IMR-90 (cell line): Measurements from ENCODE around the gene KDM2A. TPM values are rescaled to one million over a fixed set of nuclear protein-coding genes. Genes with fewer than 3 reads are reported as not detected.
A peak's percentile ranks its signal among the peaks of the same experiment; 100 is the strongest.

Experiments
- ATAC-seq: fragments of 200-7000 bp; cut with Tn5 transposase; 2 replicates; pipeline ENCODE4 v1.9.1; 2020; ENCODE audit warnings: low read depth, mild to moderate bottlenecking, moderate library complexity
- BruUV-seq: library from RNA; stranded (reverse); fragments of 400-500 nt; replicated peaks from 2 replicates; lab custom pipeline; 2021; lab: Mats Ljungman, UMichigan
- CTCF ChIA-PET: fragments of 300-600 bp; formaldehyde crosslinking; extraction: SDS; loops from one replicate; lab custom pipeline; 2021; ENCODE audit warnings: antibody characterized with exemption; lab: Yijun Ruan, JAX
- POLR2A ChIA-PET: fragments of 300-600 bp; sonication (Branson Sonifier 250); formaldehyde crosslinking; loops from one replicate; lab custom pipeline; 2022; ENCODE audit warnings: antibody characterized with exemption; ENCODE audit not compliant: unreplicated experiment; lab: Charles Lee
- DNase-seq: peaks from one replicate; pipeline ENCODE4 v3.0.0; 2013
- H2AFZ ChIP-seq: replicated peaks from 2 replicates; pipeline ENCODE3; 2013; ENCODE audit warnings: low read length, mild to moderate bottlenecking; ENCODE audit not compliant: poor library complexity
- H2AK5ac ChIP-seq: 2 replicates; pipeline ENCODE4 v1.6.1; 2013; ENCODE audit warnings: low read depth, low read length, inconsistent platforms
- H2AK9ac ChIP-seq: replicated peaks from 2 replicates; pipeline ENCODE3; 2013; ENCODE audit warnings: mild to moderate bottlenecking, low read depth, low read length, moderate library complexity; ENCODE audit not compliant: poor library complexity
- H2BK120ac ChIP-seq: 2 replicates; pipeline ENCODE4 v1.6.1; 2013; ENCODE audit warnings: low read depth, low read length, inconsistent platforms
- H2BK15ac ChIP-seq: 3 replicates; pipeline ENCODE4 v1.6.1; 2013; ENCODE audit warnings: low read depth, low read length, inconsistent platforms
- H2BK20ac ChIP-seq: 2 replicates; pipeline ENCODE4 v1.6.1; 2013; ENCODE audit warnings: low read depth, mild to moderate bottlenecking, inconsistent platforms, low read length, moderate library complexity
- H2BK5ac ChIP-seq: 2 replicates; pipeline ENCODE4 v1.6.1; 2013; ENCODE audit warnings: mild to moderate bottlenecking, low read depth, low read length, inconsistent platforms; ENCODE audit not compliant: poor library complexity, severe bottlenecking
- H3K14ac ChIP-seq: replicated peaks from 2 replicates; pipeline ENCODE4 v1.6.1; 2013; ENCODE audit warnings: low read depth, low read length, inconsistent platforms
- H3K18ac ChIP-seq: 2 replicates; pipeline ENCODE4 v1.6.1; 2013; ENCODE audit warnings: low read depth, low read length, control low read depth
- H3K23ac ChIP-seq: 2 replicates; pipeline ENCODE4 v1.6.1; 2013; ENCODE audit warnings: low read depth, low read length, inconsistent platforms
- H3K27ac ChIP-seq: 2 replicates; pipeline ENCODE4 v1.5.1; 2013; ENCODE audit warnings: mild to moderate bottlenecking, control low read depth, low read length; ENCODE audit not compliant: insufficient read depth
- H3K27me3 ChIP-seq: 2 replicates; pipeline ENCODE4 v1.6.1; 2013; ENCODE audit warnings: low read length; ENCODE audit not compliant: control insufficient read depth, insufficient read depth
- H3K36me3 ChIP-seq: 2 replicates; pipeline ENCODE4 v1.6.1; 2013; ENCODE audit warnings: low read length, mixed read lengths; ENCODE audit not compliant: control insufficient read depth, insufficient read depth
- H3K4ac ChIP-seq: 2 replicates; pipeline ENCODE4 v1.6.1; 2013; ENCODE audit warnings: low read depth, low read length, inconsistent platforms
- H3K4me1 ChIP-seq: 2 replicates; pipeline ENCODE4 v1.6.1; 2013; ENCODE audit warnings: low read length, mixed read lengths; ENCODE audit not compliant: control insufficient read depth, insufficient read depth
- H3K4me2 ChIP-seq: 2 replicates; pipeline ENCODE4 v1.6.1; 2013; ENCODE audit warnings: low read depth, mild to moderate bottlenecking, control low read depth, low read length, moderate library complexity
- H3K4me3 ChIP-seq: 2 replicates; pipeline ENCODE4 v1.5.1; 2013; ENCODE audit warnings: low read depth, mild to moderate bottlenecking, control low read depth, low read length, moderate library complexity; ENCODE audit not compliant: insufficient read depth
- H3K56ac ChIP-seq: 2 replicates; pipeline ENCODE4 v1.6.1; 2013; ENCODE audit warnings: low read length, inconsistent platforms; ENCODE audit not compliant: insufficient read depth; ENCODE audit errors: extremely low read depth
- H3K79me1 ChIP-seq, 2 experiments: 2 replicates each; pipeline ENCODE4 v1.6.1; 2013; ENCODE audit warnings: low read length in 2 of 2, inconsistent platforms in 1 of 2, low read depth in 1 of 2
- H3K9ac ChIP-seq: 2 replicates; pipeline ENCODE4 v1.6.1; 2013; ENCODE audit warnings: low read depth, low read length, control low read depth
- H3K9me1 ChIP-seq: 2 replicates; pipeline ENCODE4 v1.6.1; 2013; ENCODE audit warnings: low read length, inconsistent platforms; ENCODE audit not compliant: insufficient read depth
- H3K9me3 ChIP-seq: 2 replicates; pipeline ENCODE4 v1.6.1; 2013; ENCODE audit warnings: low read length; ENCODE audit not compliant: control insufficient read depth, insufficient read depth
- H4K20me1 ChIP-seq: 2 replicates; pipeline ENCODE4 v1.6.1; 2013; ENCODE audit warnings: low read length, inconsistent platforms; ENCODE audit not compliant: insufficient read depth
- H4K5ac ChIP-seq: 2 replicates; pipeline ENCODE4 v1.6.1; 2013; ENCODE audit warnings: mild to moderate bottlenecking, low read depth, low read length, control low read depth
- H4K8ac ChIP-seq, 2 experiments: 2 replicates each; pipeline ENCODE4 v1.6.1; 2013; ENCODE audit warnings: low read depth in 2 of 2, low read length in 2 of 2, control low read depth in 1 of 2, inconsistent platforms in 1 of 2
- H4K91ac ChIP-seq: 2 replicates; pipeline ENCODE4 v1.6.1; 2013; ENCODE audit warnings: low read depth, low read length, inconsistent platforms; ENCODE audit not compliant: insufficient read depth
- CTCF ChIP-seq: conservative IDR thresholded peaks from 2 replicates; pipeline ENCODE4 v1.5.1; 2012; ENCODE audit warnings: mild to moderate bottlenecking, low read depth, low read length, improper control_type of control experiment
- ELK1 ChIP-seq: fragments of 150-350 bp; IDR thresholded peaks from 2 replicates; pipeline ENCODE4 v1.6.1; 2016; ENCODE audit warnings: low read depth, mild to moderate bottlenecking, low read length, moderate library complexity, borderline replicate concordance
- MAFK ChIP-seq: IDR thresholded peaks from 2 replicates; pipeline ENCODE4 v1.6.1; 2012; ENCODE audit warnings: low read depth, low read length, improper control_type of control experiment
- SMC3 ChIP-seq: fragments of 150-350 bp; IDR thresholded peaks from 2 replicates; pipeline ENCODE4 v1.6.1; 2016; ENCODE audit warnings: low read depth, mild to moderate bottlenecking, antibody characterized with exemption, low read length, moderate library complexity
- WGBS, 2 experiments: methylation state at CpG; one replicate each; pipeline versions ENCODE4 v1.1.5 to v1.1.7; 2013; ENCODE audit warnings: missing lambda C conversion rate in 2 of 2; ENCODE audit not compliant: insufficient read length in 1 of 2; ENCODE audit errors: extremely low coverage in 2 of 2; 5-methylcytosine and 5-hydroxymethylcytosine counted together
- dilution Hi-C: fragments of 300-500 bp; cut with HindIII; formaldehyde crosslinking; loops from one replicate; pipeline ENCODE4 v1.14.3; 2018; ENCODE audit warnings: low sequenced_read_pairs; ENCODE audit not compliant: unreplicated experiment
- in situ Hi-C: fragments of 300-500 bp; cut with MboI; formaldehyde crosslinking; loops from 3 replicates; pipeline ENCODE4 v1.14.3; 2019; ENCODE audit warnings: low sequenced_read_pairs, inconsistent platforms, mixed read lengths
- intact Hi-C: fragments of 100-400 bp; cut with micrococcal nuclease; formaldehyde crosslinking; loops from 2 replicates; pipeline ENCODE4 v1.10.0; 2022
- polyA plus RNA-seq, 3 experiments: library from polyadenylated mRNA; depleted of rRNA; stranded (reverse); fragments of >200 nt; gene quantifications; 2 replicates each; pipeline ENCODE4 v1.2.3, GENCODE V29; 2012; ENCODE audit warnings: low replicate concordance in 1 of 3
- total RNA-seq: library from RNA; depleted of rRNA; stranded (reverse); fragments of >200 nt; gene quantifications from 2 replicates; pipeline ENCODE4 v1.2.3, GENCODE V29; 2012

KDM2A gene
- total and polyA plus RNA-seq, 2 of the 4 experiments (the other 2 are of a cell fraction), result 26.7 to 42.6 TPM

GRCh38 chr11:67277231-67277961 lies 158.3 kb downstream of the KDM2A start:
- WGBS, 2 experiments, result 29% methylated on average over 7 of the region's 24 CpGs; no CpG with 5 or more reads in 1 of the 2 experiments
- H2BK120ac ChIP-seq, result peak overlapping the region; percentile 75
- H3K56ac ChIP-seq, result peak overlapping the region; percentile 52
- peaks cover 22% of the 10 kb centered on the region for H3K4me1 ChIP-seq
- ATAC-seq, result peak; percentile 96
- H4K5ac ChIP-seq, result peak overlapping the region; percentile 65
- H2BK20ac ChIP-seq, result peak overlapping the region; percentile 66
- H3K9me3 ChIP-seq, result no peaks in the 10 kb centered on the region
- in situ Hi-C loops (no loop called here), intact Hi-C loops (no loop called here), dilution Hi-C loops (no loop called here)
- H3K79me1 ChIP-seq, result peaks cover 25 to 79% of the 10 kb centered on the region in 2 experiments
- DNase-seq, result peak; percentile 64
- H3K36me3 ChIP-seq, result peaks cover 34% of the 10 kb centered on the region
- CTCF ChIA-PET, result interaction anchor here (0.7 to 1.6 kb wide), 4 partner anchors 11 to 105 kb away, joined by 3 to 6 read pairs (median 3); partner anchors contain the start of gene GRK2
- POLR2A ChIA-PET, result interaction anchor here (0.6 kb wide), 1 partner anchor 286 kb away, joined by 5 read pairs; no protein-coding TSS in a partner anchor
- H3K4me2 ChIP-seq, result peak overlapping the region; percentile 81
- H3K23ac ChIP-seq, result peak overlapping the region; percentile 89
- H3K9me1 ChIP-seq, result peaks cover 24% of the 10 kb centered on the region
- H3K9ac ChIP-seq, result peak overlapping the region; percentile 79
- peak overlapping the region; percentile 87 for H2BK5ac ChIP-seq
- H4K8ac ChIP-seq, result peak overlapping the region; percentile 78 to 93
- H3K14ac ChIP-seq, result peak overlapping the region; percentile 91
- H3K18ac ChIP-seq, result peak overlapping the region; percentile 40
- peak overlapping the region; percentile 70; the same call in 2 of the 3 replicates for H2BK15ac ChIP-seq
- peak overlapping the region; percentile 31 for H3K4me3 ChIP-seq
- peak overlapping the region; percentile 97 for H3K4ac ChIP-seq
- TF ChIP-seq CTCF (no peak), MAFK (no peak), ELK1 (no peak), SMC3 (no peak)
- peak overlapping the region; percentile 86 for H4K91ac ChIP-seq
- peak overlapping the region; percentile 97 for H2AK5ac ChIP-seq
- H4K20me1 ChIP-seq, result peaks cover 5% of the 10 kb centered on the region
- H2AFZ ChIP-seq, result peak overlapping the region; percentile 90
- no TSS peak for BruUV-seq
- no peaks in the 10 kb centered on the region for H3K27me3 ChIP-seq
- peak overlapping the region; percentile 100 for H2AK9ac ChIP-seq
- H3K27ac ChIP-seq, result peak overlapping the region; percentile 93
